Loucy (cell line): ENCODE measurements around the gene SCTR.

Source experiments
- H2AFZ ChIP-seq: fragments of 200-600 bp; sonication (generic); 2 replicates; pipeline ENCODE4 v1.6.0; 2016; ENCODE audit warnings: antibody characterized with exemption, mild to moderate bottlenecking, low read length, moderate library complexity
- H3F3A ChIP-seq: fragments of 200-600 bp; 2 replicates; pipeline ENCODE4 v1.6.0; 2016; ENCODE audit warnings: antibody characterized with exemption, low read depth, mild to moderate bottlenecking
- H3K27me3 ChIP-seq: fragments of 200-600 bp; sonication (generic); 2 replicates; pipeline ENCODE4 v1.6.1; 2014; ENCODE audit warnings: low read length, mild to moderate bottlenecking; ENCODE audit not compliant: insufficient read depth, poor library complexity, severe bottlenecking
- H3K36me3 ChIP-seq: fragments of 200-600 bp; sonication (generic); 2 replicates; pipeline ENCODE4 v1.6.1; 2016; ENCODE audit warnings: low read length; ENCODE audit not compliant: insufficient read depth
- H3K4me1 ChIP-seq: fragments of 200-600 bp; sonication (generic); 2 replicates; pipeline ENCODE4 v1.5.1; 2014; ENCODE audit warnings: low read length, mild to moderate bottlenecking; ENCODE audit not compliant: insufficient read depth, poor library complexity, severe bottlenecking
- H3K4me2 ChIP-seq: fragments of 200-600 bp; sonication (generic); 2 replicates; pipeline ENCODE4 v1.6.0; 2014; ENCODE audit warnings: antibody characterized with exemption, low read length, low read depth, mild to moderate bottlenecking; ENCODE audit not compliant: poor library complexity, severe bottlenecking
- H3K4me3 ChIP-seq: fragments of 200-600 bp; sonication (generic); 2 replicates; pipeline ENCODE4 v1.5.1; 2014; ENCODE audit warnings: low read length, mild to moderate bottlenecking, mixed read lengths; ENCODE audit not compliant: poor library complexity, severe bottlenecking
- H3K79me2 ChIP-seq: fragments of 200-600 bp; sonication (generic); 2 replicates; pipeline ENCODE4 v1.6.1; 2014; ENCODE audit warnings: low read length; ENCODE audit not compliant: insufficient read depth
- H3K9ac ChIP-seq: fragments of 200-600 bp; sonication (generic); 2 replicates; pipeline ENCODE4 v1.6.0; 2014; ENCODE audit warnings: mild to moderate bottlenecking, low read depth, low read length, moderate library complexity; ENCODE audit not compliant: poor library complexity, severe bottlenecking
- H3K9me2 ChIP-seq: fragments of 200-600 bp; sonication (generic); replicated peaks from 2 replicates; pipeline ENCODE4 v1.6.1; 2016; ENCODE audit warnings: low read depth, low read length, mixed read lengths
- H3K9me3 ChIP-seq: fragments of 200-600 bp; sonication (generic); 2 replicates; pipeline ENCODE4 v1.6.1; 2014; ENCODE audit warnings: mild to moderate bottlenecking, antibody characterized with exemption, low read length, low read depth; ENCODE audit not compliant: insufficient read depth
- H4K20me1 ChIP-seq: fragments of 200-600 bp; sonication (generic); 2 replicates; pipeline ENCODE4 v1.6.0; 2014; ENCODE audit warnings: antibody characterized with exemption, low read length, mild to moderate bottlenecking; ENCODE audit not compliant: insufficient read depth, poor library complexity, severe bottlenecking
- EZH2phosphoT487 ChIP-seq: fragments of 200-600 bp; IDR thresholded peaks from 2 replicates; pipeline ENCODE4 v1.6.1; 2018; ENCODE audit warnings: antibody characterized with exemption, mild to moderate bottlenecking, moderate library complexity, borderline replicate concordance
- TF ChIP-seq, protein P1 (sequence below): fragments of 200-600 bp; sonication (generic); conservative IDR thresholded peaks from 2 replicates; pipeline ENCODE4 v1.5.1; 2014; ENCODE audit warnings: mild to moderate bottlenecking, antibody characterized with exemption, low read length

Gene SCTR

GRCh38 chr2:119549241-119549640 is 25.0 kb upstream of the SCTR start:
- H3K9me3 ChIP-seq, result no peaks in the 10 kb centered on the region
- H2AFZ ChIP-seq, result no peak overlapping the region
- no peaks in the 10 kb centered on the region for H3K36me3 ChIP-seq
- H3K9me2 ChIP-seq, result no peaks in the 10 kb centered on the region
- no peak overlapping the region for H3K9ac ChIP-seq
- no peaks in the 10 kb centered on the region for H3K27me3 ChIP-seq
- H3K4me1 ChIP-seq, result no peaks in the 10 kb centered on the region
- no peaks in the 10 kb centered on the region for H3F3A ChIP-seq
- no peaks in the 10 kb centered on the region for H3K79me2 ChIP-seq
- no peak overlapping the region for H3K4me3 ChIP-seq
- TF ChIP-seq, protein P1, sequence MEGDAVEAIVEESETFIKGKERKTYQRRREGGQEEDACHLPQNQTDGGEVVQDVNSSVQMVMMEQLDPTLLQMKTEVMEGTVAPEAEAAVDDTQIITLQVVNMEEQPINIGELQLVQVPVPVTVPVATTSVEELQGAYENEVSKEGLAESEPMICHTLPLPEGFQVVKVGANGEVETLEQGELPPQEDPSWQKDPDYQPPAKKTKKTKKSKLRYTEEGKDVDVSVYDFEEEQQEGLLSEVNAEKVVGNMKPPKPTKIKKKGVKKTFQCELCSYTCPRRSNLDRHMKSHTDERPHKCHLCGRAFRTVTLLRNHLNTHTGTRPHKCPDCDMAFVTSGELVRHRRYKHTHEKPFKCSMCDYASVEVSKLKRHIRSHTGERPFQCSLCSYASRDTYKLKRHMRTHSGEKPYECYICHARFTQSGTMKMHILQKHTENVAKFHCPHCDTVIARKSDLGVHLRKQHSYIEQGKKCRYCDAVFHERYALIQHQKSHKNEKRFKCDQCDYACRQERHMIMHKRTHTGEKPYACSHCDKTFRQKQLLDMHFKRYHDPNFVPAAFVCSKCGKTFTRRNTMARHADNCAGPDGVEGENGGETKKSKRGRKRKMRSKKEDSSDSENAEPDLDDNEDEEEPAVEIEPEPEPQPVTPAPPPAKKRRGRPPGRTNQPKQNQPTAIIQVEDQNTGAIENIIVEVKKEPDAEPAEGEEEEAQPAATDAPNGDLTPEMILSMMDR, result no peak
- no peak for TF ChIP-seq EZH2phosphoT487
- no peak overlapping the region for H3K4me2 ChIP-seq
- H4K20me1 ChIP-seq, result no peaks in the 10 kb centered on the region

DNA sequence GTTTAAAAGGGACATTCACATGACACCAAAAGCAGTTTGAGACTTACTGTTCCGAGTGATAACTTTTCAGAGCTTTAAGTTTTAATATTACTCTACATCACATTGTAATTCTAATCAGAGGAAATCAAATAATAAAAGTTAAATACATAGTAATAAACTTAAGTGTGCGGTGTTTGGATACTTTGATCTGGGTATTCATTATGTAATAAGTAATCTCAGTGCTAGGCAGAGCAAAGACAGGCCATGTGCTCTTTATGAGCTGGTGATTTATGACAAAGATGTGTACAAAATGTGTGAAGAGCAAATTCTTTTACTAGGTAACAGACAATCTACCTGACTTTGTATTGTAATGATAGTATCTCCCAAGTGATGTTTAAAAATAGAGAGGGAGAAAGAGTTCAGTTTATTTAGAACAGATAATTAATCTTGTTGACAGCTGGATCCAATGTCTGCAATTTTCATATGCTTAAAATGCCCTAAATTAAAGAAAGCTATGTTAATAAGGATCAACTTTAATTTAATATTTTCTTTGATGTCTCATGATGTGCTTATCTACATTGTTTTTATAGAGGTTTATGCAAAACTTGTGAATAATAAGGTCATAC is 24.3 kb upstream of the SCTR start:
- Histone ChIP-seq H4K20me1 (no peaks in the 10 kb centered on the region), H3K4me2 (no peak overlapping the region), H3K27me3 (no peaks in the 10 kb centered on the region), H3K4me1 (no peaks in the 10 kb centered on the region), H2AFZ (no peak overlapping the region), H3F3A (no peaks in the 10 kb centered on the region), H3K36me3 (no peaks in the 10 kb centered on the region), H3K9me2 (no peaks in the 10 kb centered on the region), H3K9ac (no peak overlapping the region), H3K4me3 (no peak overlapping the region), H3K9me3 (no peaks in the 10 kb centered on the region), H3K79me2 (no peaks in the 10 kb centered on the region)
- TF ChIP-seq, protein P1, result no peak
- TF ChIP-seq EZH2phosphoT487, result no peak

DNA sequence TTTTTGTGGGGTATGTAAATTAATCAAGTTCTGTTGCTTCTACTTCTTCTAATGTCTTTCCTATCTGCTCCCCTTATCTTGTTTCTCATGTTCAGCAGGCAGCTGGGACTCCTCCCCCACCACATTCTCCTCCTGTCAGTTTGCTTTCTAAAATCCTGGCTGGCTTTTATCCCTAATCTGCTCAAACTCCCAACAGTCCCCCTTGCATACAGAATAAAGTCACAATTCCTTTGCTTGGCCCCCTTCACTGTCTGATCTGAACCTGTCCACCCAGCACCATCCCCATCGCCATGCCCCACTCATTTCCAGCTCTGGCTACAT is 22.1 kb upstream of the SCTR start:
- Histone ChIP-seq H3K36me3 (no peaks in the 10 kb centered on the region), H3K9me3 (no peaks in the 10 kb centered on the region), H2AFZ (no peak overlapping the region), H3K4me2 (no peak overlapping the region), H4K20me1 (no peaks in the 10 kb centered on the region), H3K9me2 (no peaks in the 10 kb centered on the region), H3F3A (no peaks in the 10 kb centered on the region), H3K4me1 (no peaks in the 10 kb centered on the region), H3K27me3 (no peaks in the 10 kb centered on the region), H3K79me2 (no peaks in the 10 kb centered on the region), H3K9ac (no peak overlapping the region), H3K4me3 (no peak overlapping the region)
- TF ChIP-seq EZH2phosphoT487, result no peak
- TF ChIP-seq, protein P1, result no peak
